Bronchial epithelial cell (primary cell): ENCODE results near the gene SERPINB1. TPM values are rescaled to one million over a fixed set of nuclear protein-coding genes. Genes with fewer than 3 reads are reported as not detected.

Experiments
- DNase-seq: peaks from one replicate; pipeline ENCODE4 v3.0.0-alpha.2; 2010; ENCODE audit warnings: low read depth
- FAIRE-seq: peaks from 2 replicates; lab custom pipeline; 2011; peaks lifted over from hg19 to GRCh38; lab: Jason Lieb, UNC
- H3K27me3 ChIP-seq: 2 replicates; pipeline ENCODE4 v1.5.1; 2011; ENCODE audit warnings: low read length; ENCODE audit not compliant: control insufficient read depth, insufficient read depth
- H3K36me3 ChIP-seq: 2 replicates; pipeline ENCODE4 v1.5.1; 2011; ENCODE audit warnings: low read length; ENCODE audit not compliant: control insufficient read depth, insufficient read depth
- H3K4me3 ChIP-seq: 2 replicates; pipeline ENCODE4 v1.5.1; 2011; ENCODE audit warnings: mild to moderate bottlenecking, low read depth, low read length, control low read depth
- CTCF ChIP-seq: IDR thresholded peaks from 2 replicates; pipeline ENCODE4 v1.5.1; 2011; ENCODE audit warnings: mild to moderate bottlenecking, moderate library complexity, low read length, control low read depth, inconsistent platforms; ENCODE audit not compliant: insufficient read depth, severe bottlenecking
- total RNA-seq: library from RNA; depleted of rRNA; stranded (reverse); fragments of >200 nt; gene quantifications from 2 replicates; pipeline ENCODE4 v1.2.1, GENCODE V29; 2014

Gene SERPINB1
- total RNA-seq, 1 donor from 2014 or later = 142 TPM

GRCh38 chr6:2795162-2795561 lies 46.5 kb downstream of the SERPINB1 start:
- FAIRE-seq (no peak), DNase-seq (no peak)
- no peaks in the 10 kb centered on the region for H3K27me3 ChIP-seq
- no peak for TF ChIP-seq CTCF
- no peaks in the 10 kb centered on the region for H3K36me3 ChIP-seq
- no peak overlapping the region for H3K4me3 ChIP-seq

GRCh38 chr6:2794171-2794730 lies 47.4 kb downstream of the SERPINB1 start:
- TF ChIP-seq CTCF = no peak
- FAIRE-seq (no peak), DNase-seq (peak; percentile 79)
- no peak overlapping the region for H3K4me3 ChIP-seq
- H3K36me3 ChIP-seq = no peaks in the 10 kb centered on the region
- H3K27me3 ChIP-seq = no peaks in the 10 kb centered on the region

DNA sequence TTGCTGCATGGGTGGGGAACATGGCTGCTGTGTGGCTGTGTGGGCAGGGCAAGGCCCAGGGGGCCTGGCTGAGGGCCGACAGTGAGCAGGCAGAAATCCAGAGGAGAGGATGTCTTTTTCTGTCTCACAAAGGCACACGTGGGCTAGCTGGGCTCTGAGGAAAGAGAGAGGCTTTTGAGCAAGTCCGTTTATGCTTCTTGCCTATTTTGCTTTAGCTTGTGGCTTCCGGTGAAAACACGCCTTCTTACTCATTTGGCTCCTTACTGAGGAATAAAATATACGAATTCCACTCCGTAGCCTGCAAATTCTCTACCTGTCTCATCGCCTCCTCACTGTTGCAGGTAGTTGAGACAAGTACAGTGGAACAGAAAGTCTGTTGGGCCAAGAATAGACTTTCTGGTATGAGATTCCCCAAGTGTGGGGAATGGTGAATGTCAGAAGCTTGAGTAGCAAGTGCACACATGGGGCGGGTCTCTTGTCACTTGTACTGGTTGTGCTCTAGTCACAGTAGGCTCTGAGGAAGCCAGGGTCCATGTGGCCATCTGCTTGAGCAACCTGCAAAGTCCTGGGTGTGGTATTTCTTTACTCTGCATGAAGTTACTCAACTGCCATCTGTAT lies 48.0 kb downstream of the SERPINB1 start:
- H3K4me3 ChIP-seq = no peak overlapping the region
- no peaks in the 10 kb centered on the region for H3K36me3 ChIP-seq
- no peaks in the 10 kb centered on the region for H3K27me3 ChIP-seq
- DNase-seq (peak; percentile 53), FAIRE-seq (no peak)
- no peak for TF ChIP-seq CTCF

DNA sequence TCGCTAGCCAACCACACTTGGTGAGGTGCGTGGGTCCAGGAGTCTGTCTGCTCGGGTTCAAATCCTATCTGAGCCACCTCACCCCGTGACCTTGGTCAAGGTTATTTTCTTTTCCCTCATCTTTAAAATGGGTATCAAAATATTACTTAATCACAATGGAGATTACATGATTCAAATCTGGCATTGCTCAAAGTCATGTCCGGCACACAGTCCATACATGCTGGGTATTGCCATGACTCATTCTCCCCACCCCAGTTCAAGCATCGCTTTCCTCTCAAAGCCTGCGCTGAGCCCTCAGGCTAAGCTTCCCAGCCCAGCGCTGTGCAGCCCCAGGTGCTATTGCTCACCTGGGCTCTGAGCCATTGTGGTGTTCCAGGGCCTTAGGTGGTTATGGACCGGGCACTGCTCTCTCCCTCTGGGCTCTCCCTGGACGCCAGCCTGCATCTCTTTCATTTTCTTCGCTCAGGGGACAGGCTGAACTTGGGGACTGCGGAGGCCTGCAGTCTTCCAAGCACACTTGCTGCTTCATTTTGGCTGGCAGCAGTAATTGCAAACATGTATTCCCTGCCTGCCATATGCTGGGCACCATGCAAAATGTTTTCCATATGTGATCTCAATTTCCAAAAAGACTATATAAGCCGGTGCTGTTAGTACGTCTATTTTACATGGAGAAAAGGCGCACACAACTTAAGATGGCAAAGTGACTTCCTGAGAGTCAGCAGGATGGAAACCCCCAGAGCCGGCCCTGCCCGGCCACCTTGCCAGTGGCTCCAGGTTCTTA lies 49.1 kb downstream of the SERPINB1 start:
- peak; percentile 88 for DNase-seq
- Histone ChIP-seq H3K36me3 (peaks cover under 1% of the 10 kb centered on the region), H3K4me3 (no peak overlapping the region), H3K27me3 (no peaks in the 10 kb centered on the region)
- no peak for FAIRE-seq
- TF ChIP-seq CTCF = no peak

DNA sequence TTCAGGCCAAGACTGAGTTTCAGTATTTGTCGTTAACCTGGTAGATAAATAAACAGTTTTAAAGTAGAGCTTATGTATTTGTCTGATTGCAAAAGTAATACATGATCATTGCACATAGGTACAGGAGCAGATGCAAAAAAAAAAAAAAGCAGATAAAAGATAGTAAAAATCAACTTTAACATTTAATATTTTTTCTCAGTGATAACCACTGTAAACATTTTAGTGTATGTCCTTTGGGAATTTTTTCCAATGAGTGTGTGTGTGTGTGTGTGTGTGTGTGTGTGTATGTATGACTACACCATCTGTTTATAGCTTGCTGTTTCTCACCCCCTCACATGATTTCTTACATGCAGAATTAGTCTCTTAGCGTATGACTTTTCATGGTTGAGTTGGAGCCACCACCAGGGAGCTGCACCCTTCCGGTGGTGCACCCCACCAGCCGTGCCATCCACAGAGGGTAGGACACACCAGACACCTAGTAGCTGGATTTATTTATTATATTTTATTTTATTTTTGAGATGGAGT lies 50.2 kb downstream of the SERPINB1 start:
- DNase-seq = no peak
- no peak for FAIRE-seq
- H3K36me3 ChIP-seq = peaks cover 1% of the 10 kb centered on the region
- no peak overlapping the region for H3K4me3 ChIP-seq
- no peak for TF ChIP-seq CTCF
- no peaks in the 10 kb centered on the region for H3K27me3 ChIP-seq
